ENCODE results near the gene LTBP2. TPM values are rescaled to one million over a fixed set of nuclear protein-coding genes. Genes with fewer than 3 reads are reported as not detected.
A peak's percentile ranks its signal among the peaks of the same experiment; 100 is the strongest.

LTBP2 gene
- total and polyA plus RNA-seq, 2 of the 8 experiments (the other 6 are each of a cell fraction or from before 2014, with no cell fraction given): 0.48 to 0.89 TPM

GRCh38 chr14:74462993-74463392 is 149.0 kb downstream of the LTBP2 start:
- CTCF ChIA-PET (ENCODE audit: partially characterized antibody): interaction anchor here (0.5 to 18.2 kb wide), 7 partner anchors 15 to 1410 kb away, joined by 3 to 181 read pairs (median 3); no protein-coding TSS in a partner anchor
- FAIRE-seq (no peak), DNase-seq (ENCODE audit: low read depth in 1 of 2, low spot score in 2 of 2) (peak in 1 of 2 experiments; percentile 24)
- TF ChIP-seq E2F6 (IDR thresholded peaks at IDR 0.05): no peak
- Histone ChIP-seq H2BK120ac (replicated peaks; ENCODE audit: low read depth, low read length) (no peak overlapping the region), H2AK5ac (ENCODE audit: low read depth, low read length) (no peak overlapping the region), H3K14ac (ENCODE audit: insufficient read length) (no peak overlapping the region), H3K79me1 (ENCODE audit: low read depth, low read length) (no peaks in the 10 kb centered on the region), H2BK5ac (ENCODE audit: low read depth, low read length) (no peak overlapping the region), H4K8ac (ENCODE audit: extremely low read depth, insufficient read depth, low read length) (no peak overlapping the region), H2BK15ac (ENCODE audit: low read length) (no peak overlapping the region), H3K36me3 (ENCODE audit: control insufficient read depth in 2 of 4, insufficient read depth in 4 of 4, low read length in 3 of 4) (no peaks in the 10 kb centered on the region), H3K56ac (replicated peaks; ENCODE audit: insufficient read length, low read depth, low read length) (no peak overlapping the region), H3K4ac (replicated peaks; ENCODE audit: insufficient read length, low read depth, low read length) (no peak overlapping the region), H3K79me2 (ENCODE audit: control insufficient read depth in 1 of 2, insufficient read depth in 2 of 2, low read length in 2 of 2) (no peaks in the 10 kb centered on the region), H3K18ac (ENCODE audit: extremely low read depth, low read length) (no peak overlapping the region), H2BK12ac (ENCODE audit: low read depth, low read length) (no peak overlapping the region), H3K27me3 (replicated peaks in 1 of 4; ENCODE audit: control insufficient read depth in 3 of 4, extremely low read depth in 1 of 4, insufficient read depth in 3 of 4, low read length in 3 of 4) (no peaks in the 10 kb centered on the region), H2BK20ac (ENCODE audit: low read length) (no peak overlapping the region), H4K91ac (replicated peaks; ENCODE audit: insufficient read length, low read length) (no peak overlapping the region), H3K27ac (ENCODE audit: low read depth, low read length) (no peak overlapping the region), H3K23me2 (ENCODE audit: low read depth, low read length) (no peaks in the 10 kb centered on the region), H4K5ac (ENCODE audit: insufficient read length, low read depth, low read length) (no peak overlapping the region), H4K20me1 (replicated peaks in 1 of 2; ENCODE audit: control insufficient read depth in 1 of 2, insufficient read depth in 2 of 2, low read length in 2 of 2) (no peaks in the 10 kb centered on the region), H2AFZ (ENCODE audit: low read length) (no peak overlapping the region), H3K9me3 (ENCODE audit: insufficient read depth in 2 of 2, low read depth in 1 of 2, low read length in 1 of 2) (no peaks in the 10 kb centered on the region), H3K4me3 (ENCODE audit: extremely low read depth in 1 of 4, insufficient read depth in 2 of 4, low read depth in 3 of 4, low read length in 4 of 4) (no peak overlapping the region), H3K9ac (replicated peaks in 1 of 4; ENCODE audit: extremely low read depth in 1 of 4, low read depth in 3 of 4, low read length in 3 of 4) (no peak overlapping the region), H3K23ac (ENCODE audit: insufficient read length) (no peak overlapping the region), H3K4me2 (ENCODE audit: insufficient read depth in 1 of 2, low read depth in 2 of 2, low read length in 2 of 2) (no peak overlapping the region), H3K4me1 (replicated peaks in 1 of 4; ENCODE audit: control insufficient read depth in 3 of 4, insufficient read depth in 4 of 4, low read length in 3 of 4) (peaks cover 0 to 3% (median 2%) of the 10 kb centered on the region in 4 experiments; a peak in 5 of 7 replicates)
- WGBS, 2 experiments (ENCODE audit: extremely low coverage in 1 of 2, insufficient coverage in 1 of 2, insufficient read length in 1 of 2, insufficient replicate concordance in 2 of 2, low coverage in 1 of 2, low lambda C conversion rate in 2 of 2, missing lambda C conversion rate in 1 of 2): 90% methylated on average over 3 of the region's 3 CpGs; no CpG with 5 or more reads in 1 of the 2 experiments
- POLR2A ChIA-PET (ENCODE audit: partially characterized antibody): interaction anchor here (0.6 to 1.0 kb wide), 3 partner anchors 15 to 112 kb away, joined by 3 to 4 read pairs (median 3); no protein-coding TSS in a partner anchor

Measured in H1 (cell line).